NB4 (cell line): ENCODE measurements around the gene SLC25A11.

Experiments used
- DNase-seq: peaks from one replicate; pipeline ENCODE4 v3.0.0; 2010; ENCODE audit warnings: low read depth
- H3K4me3 ChIP-seq: one replicate; pipeline ENCODE4 v1.5.1; 2011; ENCODE audit warnings: mild to moderate bottlenecking, low read depth, low read length, moderate library complexity
- CTCF ChIP-seq: IDR thresholded peaks from one replicate; pipeline ENCODE4 v1.5.1; 2012; ENCODE audit warnings: low read depth, low read length
- MAX ChIP-seq: IDR thresholded peaks from 2 replicates; pipeline ENCODE4 v1.6.1; 2011; ENCODE audit warnings: low read depth, low read length
- MYC ChIP-seq: IDR thresholded peaks from 2 replicates; pipeline ENCODE4 v1.6.1; 2011; ENCODE audit warnings: low read depth, low read length
- POLR2A ChIP-seq: IDR thresholded peaks from 2 replicates; pipeline ENCODE4 v1.6.1; 2011; ENCODE audit warnings: mild to moderate bottlenecking; ENCODE audit not compliant: insufficient read length; ENCODE audit errors: extremely low read depth

The SLC25A11 gene

DNA sequence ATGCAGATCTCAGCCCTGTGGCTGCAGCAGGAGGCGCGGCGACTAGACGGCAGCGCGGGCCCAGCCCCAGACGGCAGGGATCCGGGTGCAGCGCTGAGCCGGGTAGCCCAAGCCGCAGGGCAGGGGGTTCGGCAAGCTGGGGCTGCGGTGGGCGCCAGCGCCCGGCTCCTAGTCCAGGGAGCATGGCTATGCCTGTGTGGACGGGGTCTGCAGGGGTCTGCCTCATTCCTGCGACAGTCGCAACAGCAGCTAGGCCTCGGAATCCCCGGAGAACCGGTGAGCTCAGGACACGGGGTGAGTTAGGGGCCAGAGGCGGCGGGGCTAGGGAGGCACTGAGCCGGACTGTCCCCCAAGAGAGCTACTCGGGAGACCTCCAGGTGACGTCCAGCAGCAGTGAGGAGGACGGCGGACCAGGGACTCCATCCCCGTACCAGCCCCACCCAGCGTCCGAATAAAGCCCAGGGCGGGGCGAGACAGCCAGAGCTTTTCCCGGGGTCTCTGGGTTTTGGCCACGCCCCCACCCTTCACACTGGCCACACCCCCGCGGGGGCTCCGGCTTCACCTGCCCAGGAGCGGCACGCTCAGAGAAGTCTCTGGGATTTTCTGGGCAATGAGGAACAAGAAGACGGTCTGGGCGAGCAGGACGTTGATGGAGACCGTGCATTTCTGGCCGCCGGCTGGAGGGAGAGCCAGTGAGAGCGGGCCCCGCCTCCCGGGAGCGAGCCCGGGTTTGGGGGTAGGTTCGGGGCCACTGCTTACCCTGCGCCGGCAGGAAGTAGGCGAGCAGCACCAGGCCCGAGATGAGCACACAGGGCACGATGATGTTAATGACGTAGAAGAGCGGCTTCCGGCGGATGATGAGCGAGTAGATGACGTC lies 39.4 kb downstream of the SLC25A11 start:
- TF ChIP-seq CTCF (no peak), MAX (no peak), MYC (no peak), POLR2A (no peak)
- H3K4me3 ChIP-seq, result no peak overlapping the region
- no peak for DNase-seq

DNA sequence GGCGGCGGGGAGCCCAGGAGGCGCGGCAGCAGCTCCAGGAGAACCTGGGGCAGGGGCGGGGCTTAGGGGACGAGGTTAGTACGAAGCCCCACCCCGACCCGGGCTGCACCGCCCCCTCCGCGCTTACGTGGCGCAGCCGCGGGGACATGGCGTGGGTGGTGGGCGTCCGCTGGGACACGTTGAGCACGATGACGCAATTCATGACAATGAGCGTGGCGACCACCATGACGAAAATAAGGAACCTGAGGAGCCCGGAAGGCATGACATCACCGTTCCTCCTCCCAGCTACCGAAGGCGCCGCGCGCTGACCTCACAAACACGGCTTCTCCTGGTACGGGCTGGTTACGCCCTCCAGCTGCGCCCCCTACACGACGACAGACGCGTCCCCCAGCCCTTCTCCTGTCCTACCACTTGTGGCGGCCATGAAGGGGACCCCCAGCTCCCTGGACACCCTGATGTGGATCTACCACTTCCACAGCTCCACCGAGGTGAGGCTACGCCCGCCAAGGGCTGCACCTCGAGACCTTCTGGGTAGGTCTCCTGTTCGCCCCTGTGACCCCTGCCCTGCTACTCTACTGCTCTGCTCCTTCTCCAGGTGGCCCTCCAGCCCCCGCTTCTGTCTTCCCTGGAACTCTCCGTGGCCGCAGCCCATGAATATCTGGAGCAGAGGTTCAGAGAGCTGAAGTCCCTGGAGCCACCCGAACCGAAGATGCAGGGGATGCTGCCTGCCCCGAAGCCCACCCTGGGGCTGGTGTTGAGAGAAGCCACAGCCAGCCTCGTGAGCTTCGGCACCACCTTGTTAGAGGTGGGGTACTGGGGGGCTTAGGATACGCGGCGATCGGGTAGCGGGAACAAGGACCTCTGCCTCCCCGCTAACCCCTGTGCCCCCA lies 40.3 kb downstream of the SLC25A11 start, which contains the start of gene C17orf107:
Gene C17orf107, plus strand, starts transcription at position 196 of the 890 bp plus-strand sequence. Its CDS starts 227 bp downstream, at position 423.
- no peak for TF ChIP-seq MYC
- no peak for TF ChIP-seq CTCF
- no peak for TF ChIP-seq MAX
- no peak for TF ChIP-seq POLR2A

GRCh38 chr17:4898927-4899326 lies 40.9 kb downstream of the SLC25A11 start:
- TF ChIP-seq POLR2A, result no peak
- no peak for TF ChIP-seq MAX
- TF ChIP-seq MYC, result no peak
- TF ChIP-seq CTCF, result no peak
- no peak overlapping the region for H3K4me3 ChIP-seq
- no peak for DNase-seq

More for the DNA sequence above, 40.3 kb downstream of the SLC25A11 start, which contains the start of gene C17orf107:
- H3K4me3 ChIP-seq, result no peak within 1 kb of the TSS
- DNase-seq, result peak; percentile 21

GRCh38 chr17:4898351-4898750 lies 41.5 kb downstream of the SLC25A11 start:
- TF ChIP-seq POLR2A (no peak), MAX (no peak), MYC (no peak), CTCF (no peak)
- no peak overlapping the region for H3K4me3 ChIP-seq
- no peak for DNase-seq

GRCh38 chr17:4897785-4898184 lies 42.1 kb downstream of the SLC25A11 start:
- H3K4me3 ChIP-seq, result no peak overlapping the region
- TF ChIP-seq CTCF (no peak), MYC (no peak), MAX (no peak), POLR2A (no peak)
- no peak for DNase-seq
